HG02840 (cell line): ENCODE data around the gene WNT10A.
"Not testable (repeated sequence)": the region's sequence is repeated elsewhere in the genome, so short reads cannot be mapped to it uniquely, and the experiment has no call there.

Experiments used
- ATAC-seq: cut with Tn5 transposase; IDR thresholded peaks from one replicate; pipeline ENCODE4 v1.9.1; 2021; ENCODE audit warnings: mild to moderate bottlenecking, moderate library complexity, moderate number of reproducible peaks; ENCODE audit not compliant: unreplicated experiment, low FRiP score

The WNT10A gene

GRCh38 chr2:218880102-218880858, at the start of gene WNT10A:
TSS of gene WNT10A (plus strand) at chr2:218880852. CDS start at chr2:218880996, 144 bp downstream.
- peak; percentile 62 for ATAC-seq

GRCh38 chr2:218831378-218831990, 49.2 kb upstream of the WNT10A start, which contains the start of gene PRKAG3:
TSS of gene PRKAG3 (minus strand) at chr2:218831803.
- ATAC-seq: no peak

- no peak for ATAC-seq
Measured at GRCh38 chr2:218832081-218832480, 48.6 kb upstream of the WNT10A start.

GRCh38 chr2:218832520-218832919, 48.1 kb upstream of the WNT10A start:
- no peak for ATAC-seq

- ATAC-seq: no peak
Measured at GRCh38 chr2:218833023-218833609, 47.5 kb upstream of the WNT10A start.

GRCh38 chr2:218834685-218835084, 46.0 kb upstream of the WNT10A start:
- ATAC-seq: no peak

GRCh38 chr2:218837495-218837894, 43.2 kb upstream of the WNT10A start:
- no peak for ATAC-seq

GRCh38 chr2:218839430-218839829, 41.2 kb upstream of the WNT10A start:
- ATAC-seq: no peak

- ATAC-seq: no peak
Measured at GRCh38 chr2:218839888-218840287, 40.8 kb upstream of the WNT10A start.

- ATAC-seq: not testable (repeated sequence)
Measured at GRCh38 chr2:218844334-218844733, 36.3 kb upstream of the WNT10A start.

GRCh38 chr2:218846963-218847362, 33.7 kb upstream of the WNT10A start:
- not testable (repeated sequence) for ATAC-seq

GRCh38 chr2:218849721-218850120, 30.9 kb upstream of the WNT10A start:
- ATAC-seq: no peak

GRCh38 chr2:218850796-218851195, 29.9 kb upstream of the WNT10A start:
- no peak for ATAC-seq

- ATAC-seq: no peak
Measured at GRCh38 chr2:218851286-218851685, 29.4 kb upstream of the WNT10A start.

- ATAC-seq: no peak
Measured at GRCh38 chr2:218852911-218853667, 27.6 kb upstream of the WNT10A start.

- no peak for ATAC-seq
Measured at GRCh38 chr2:218853766-218854165, 26.9 kb upstream of the WNT10A start.

GRCh38 chr2:218854860-218855259, 25.8 kb upstream of the WNT10A start:
- ATAC-seq: no peak

- no peak for ATAC-seq
Measured at GRCh38 chr2:218855305-218856166, 25.1 kb upstream of the WNT10A start.

GRCh38 chr2:218856167-218856895, 24.3 kb upstream of the WNT10A start:
- no peak for ATAC-seq
